Measurements from ENCODE around the gene DAPK1.

- TF ChIP-seq ZNF24 (tag by site-specific recombination; IDR thresholded peaks at IDR 0.05) (no peak), ZNF335 (tag by site-specific recombination; conservative IDR thresholded peaks at IDR 0.05) (no peak), ZBTB49 (tag by site-specific recombination; IDR thresholded peaks at IDR 0.05; ENCODE audit: low read depth) (no peak), ZNF404 (tag by site-specific recombination; IDR thresholded peaks at IDR 0.05) (no peak), ZFP69B (tag by site-specific recombination; IDR thresholded peaks at IDR 0.05) (no peak), ELK4 (IDR thresholded peaks at IDR 0.05; ENCODE audit: borderline replicate concordance, low read depth, low read length) (no peak), ZNF416 (tag by site-specific recombination; IDR thresholded peaks at IDR 0.05) (no peak), CTCF (tag by site-specific recombination; IDR thresholded peaks at IDR 0.05) (no peak), SALL2 (tag by site-specific recombination; IDR thresholded peaks at IDR 0.05; ENCODE audit: borderline replicate concordance) (no peak), ZNF280D (tag by site-specific recombination; IDR thresholded peaks at IDR 0.05) (no peak), ZNF214 (tag by site-specific recombination; IDR thresholded peaks at IDR 0.05; ENCODE audit: borderline replicate concordance) (no peak), SP2 (tag by site-specific recombination; IDR thresholded peaks at IDR 0.05) (no peak), KLF16 (tag by site-specific recombination; IDR thresholded peaks at IDR 0.05) (no peak)
Observed at GRCh38 chr9:87710443-87710842, 212.8 kb downstream of the DAPK1 start.
